Breast epithelium (tissue), 3 donors: Measurements from ENCODE around the gene ZFR2.

Experiments
- POLR2A ChIP-seq: fragments of 450-650 bp; IDR thresholded peaks from one replicate; pipeline ENCODE4 v1.6.1; 2016; ENCODE audit warnings: antibody characterized with exemption, mild to moderate bottlenecking, moderate library complexity
- TF ChIP-seq, protein P1 (sequence below), 3 donors: fragments of 450-650 bp; IDR thresholded peaks; one replicate each; pipeline ENCODE4 v1.5.1; 2016 to 2017; ENCODE audit warnings: antibody characterized with exemption in 3 of 3, mild to moderate bottlenecking in 3 of 3, moderate library complexity in 3 of 3

DNA sequence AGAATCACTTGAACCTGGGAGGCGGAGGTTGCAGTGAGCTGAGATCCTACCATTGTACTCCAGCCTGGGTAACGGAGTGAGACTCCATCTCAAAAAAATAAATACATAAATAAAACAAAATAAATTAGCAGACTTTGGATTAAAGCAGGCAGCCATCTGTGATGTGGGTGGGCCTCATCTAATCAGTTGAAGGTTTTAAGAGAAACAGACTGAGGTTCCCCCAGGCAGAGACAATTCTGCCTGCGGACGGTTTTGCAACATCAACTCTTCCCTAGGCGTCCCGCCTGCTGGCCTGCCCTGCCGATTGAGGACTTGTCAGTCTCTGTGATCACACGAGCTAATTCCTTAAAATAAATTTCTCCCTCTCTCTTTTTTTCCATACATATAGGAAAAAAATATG, 35.4 kb upstream of the ZFR2 start:
- TF ChIP-seq, protein P1, sequence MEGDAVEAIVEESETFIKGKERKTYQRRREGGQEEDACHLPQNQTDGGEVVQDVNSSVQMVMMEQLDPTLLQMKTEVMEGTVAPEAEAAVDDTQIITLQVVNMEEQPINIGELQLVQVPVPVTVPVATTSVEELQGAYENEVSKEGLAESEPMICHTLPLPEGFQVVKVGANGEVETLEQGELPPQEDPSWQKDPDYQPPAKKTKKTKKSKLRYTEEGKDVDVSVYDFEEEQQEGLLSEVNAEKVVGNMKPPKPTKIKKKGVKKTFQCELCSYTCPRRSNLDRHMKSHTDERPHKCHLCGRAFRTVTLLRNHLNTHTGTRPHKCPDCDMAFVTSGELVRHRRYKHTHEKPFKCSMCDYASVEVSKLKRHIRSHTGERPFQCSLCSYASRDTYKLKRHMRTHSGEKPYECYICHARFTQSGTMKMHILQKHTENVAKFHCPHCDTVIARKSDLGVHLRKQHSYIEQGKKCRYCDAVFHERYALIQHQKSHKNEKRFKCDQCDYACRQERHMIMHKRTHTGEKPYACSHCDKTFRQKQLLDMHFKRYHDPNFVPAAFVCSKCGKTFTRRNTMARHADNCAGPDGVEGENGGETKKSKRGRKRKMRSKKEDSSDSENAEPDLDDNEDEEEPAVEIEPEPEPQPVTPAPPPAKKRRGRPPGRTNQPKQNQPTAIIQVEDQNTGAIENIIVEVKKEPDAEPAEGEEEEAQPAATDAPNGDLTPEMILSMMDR (IDR thresholded peaks at IDR 0.05) = no peak
- no peak for TF ChIP-seq POLR2A
